SK-N-SH treated with all-trans-retinoic acid at 6 μM for 48 hours (cell line): ENCODE data around the gene SP100.

Experiments used
- ARNTL ChIP-seq: fragments of 450-650 bp; formaldehyde crosslinking; IDR thresholded peaks from 2 replicates; pipeline ENCODE4 v1.5.0; 2020; ENCODE audit warnings: low read depth, mild to moderate bottlenecking, moderate library complexity, borderline replicate concordance
- BACH2 ChIP-seq: fragments of 250-450 bp; sonication (Bioruptor Pico); IDR thresholded peaks from 2 replicates; pipeline ENCODE4 v1.9.0; 2021; ENCODE audit warnings: mild to moderate bottlenecking, borderline replicate concordance
- CREB5 ChIP-seq: fragments of 250-450 bp; sonication (Bioruptor Pico); IDR thresholded peaks from 2 replicates; pipeline ENCODE4 v1.5.1; 2020; ENCODE audit warnings: low read depth, mild to moderate bottlenecking, moderate library complexity
- CSDC2 ChIP-seq: fragments of 250-450 bp; sonication (Bioruptor Pico); IDR thresholded peaks from 2 replicates; pipeline ENCODE4 v1.5.0; 2020; ENCODE audit warnings: mild to moderate bottlenecking, moderate library complexity
- OSR1 ChIP-seq: fragments of 250-450 bp; sonication (Bioruptor Pico); IDR thresholded peaks from 2 replicates; pipeline ENCODE4 v1.8.0; 2022; ENCODE audit warnings: moderate library complexity, mild to moderate bottlenecking, inconsistent platforms
- PATZ1 ChIP-seq: fragments of 250-450 bp; sonication (Bioruptor Pico); IDR thresholded peaks from 2 replicates; pipeline ENCODE4 v1.8.0; 2020; ENCODE audit warnings: mild to moderate bottlenecking, moderate library complexity, borderline replicate concordance
- ZNF565 ChIP-seq: fragments of 450-650 bp; formaldehyde crosslinking; conservative IDR thresholded peaks from 2 replicates; pipeline ENCODE4 v1.5.0; 2020; ENCODE audit warnings: low read depth, mild to moderate bottlenecking, moderate library complexity
- TF ChIP-seq, protein P1 (sequence below): fragments of 250-450 bp; sonication (Bioruptor Pico); IDR thresholded peaks from 2 replicates; pipeline ENCODE4 v1.5.0; 2020; ENCODE audit warnings: mild to moderate bottlenecking, moderate library complexity

DNA sequence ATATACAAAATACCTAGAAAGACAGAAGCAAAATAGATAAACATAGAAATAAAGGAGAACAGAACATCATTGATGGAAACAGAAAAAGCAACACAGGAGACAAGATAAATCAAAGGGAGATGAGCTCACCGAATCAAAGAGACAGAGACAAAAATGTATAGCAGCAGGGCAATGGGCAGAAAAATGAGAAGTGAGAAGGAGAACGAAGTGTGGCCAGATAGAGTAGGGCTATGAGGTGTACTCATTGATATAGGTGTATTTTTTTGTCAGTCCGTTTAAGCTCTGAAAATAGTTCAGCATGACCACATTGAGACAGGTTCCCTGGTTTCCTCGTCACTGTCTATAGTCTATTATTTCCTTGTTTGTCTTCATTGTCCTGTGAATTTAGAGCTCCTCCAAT is 55.1 kb downstream of the SP100 start:
- TF ChIP-seq ARNTL (CRISPR knock-in tag), result no peak
- no peak for TF ChIP-seq ZNF565 (CRISPR knock-in tag)
- TF ChIP-seq CREB5 (CRISPR knock-in tag), result no peak
- TF ChIP-seq BACH2 (CRISPR knock-in tag), result no peak
- TF ChIP-seq, protein P1, sequence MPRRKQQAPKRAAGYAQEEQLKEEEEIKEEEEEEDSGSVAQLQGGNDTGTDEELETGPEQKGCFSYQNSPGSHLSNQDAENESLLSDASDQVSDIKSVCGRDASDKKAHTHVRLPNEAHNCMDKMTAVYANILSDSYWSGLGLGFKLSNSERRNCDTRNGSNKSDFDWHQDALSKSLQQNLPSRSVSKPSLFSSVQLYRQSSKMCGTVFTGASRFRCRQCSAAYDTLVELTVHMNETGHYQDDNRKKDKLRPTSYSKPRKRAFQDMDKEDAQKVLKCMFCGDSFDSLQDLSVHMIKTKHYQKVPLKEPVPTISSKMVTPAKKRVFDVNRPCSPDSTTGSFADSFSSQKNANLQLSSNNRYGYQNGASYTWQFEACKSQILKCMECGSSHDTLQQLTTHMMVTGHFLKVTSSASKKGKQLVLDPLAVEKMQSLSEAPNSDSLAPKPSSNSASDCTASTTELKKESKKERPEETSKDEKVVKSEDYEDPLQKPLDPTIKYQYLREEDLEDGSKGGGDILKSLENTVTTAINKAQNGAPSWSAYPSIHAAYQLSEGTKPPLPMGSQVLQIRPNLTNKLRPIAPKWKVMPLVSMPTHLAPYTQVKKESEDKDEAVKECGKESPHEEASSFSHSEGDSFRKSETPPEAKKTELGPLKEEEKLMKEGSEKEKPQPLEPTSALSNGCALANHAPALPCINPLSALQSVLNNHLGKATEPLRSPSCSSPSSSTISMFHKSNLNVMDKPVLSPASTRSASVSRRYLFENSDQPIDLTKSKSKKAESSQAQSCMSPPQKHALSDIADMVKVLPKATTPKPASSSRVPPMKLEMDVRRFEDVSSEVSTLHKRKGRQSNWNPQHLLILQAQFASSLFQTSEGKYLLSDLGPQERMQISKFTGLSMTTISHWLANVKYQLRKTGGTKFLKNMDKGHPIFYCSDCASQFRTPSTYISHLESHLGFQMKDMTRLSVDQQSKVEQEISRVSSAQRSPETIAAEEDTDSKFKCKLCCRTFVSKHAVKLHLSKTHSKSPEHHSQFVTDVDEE (CRISPR knock-in tag), result no peak
- no peak for TF ChIP-seq OSR1
- TF ChIP-seq PATZ1 (CRISPR knock-in tag), result no peak
- no peak for TF ChIP-seq CSDC2
